ENCODE measurements around the gene KCNQ1.

GRCh38 chr11:2867142-2867541, 422.3 kb downstream of the KCNQ1 start:
- TF ChIP-seq CTCF (conservative IDR thresholded peaks at IDR 0.05 in 1 of 2, IDR thresholded peaks at IDR 0.05 in 1 of 2; ENCODE audit: low read depth in 1 of 2, low read length in 2 of 2) = no peak
- no peak for TF ChIP-seq EZH2 (IDR thresholded peaks at IDR 0.05; ENCODE audit: low read length, missing control alignments)

Data from fibroblast of lung (primary cell).